BJ (cell line): ENCODE data around the gene ARHGAP9. TPM values are rescaled to one million over a fixed set of nuclear protein-coding genes. Genes with fewer than 3 reads are reported as not detected.

Experiments
- CTCF ChIA-PET: fragments of 350-600 bp; formaldehyde crosslinking; extraction: SDS; loops from one replicate; lab custom pipeline; 2021; ENCODE audit warnings: antibody characterized with exemption, inconsistent platforms; lab: Yijun Ruan, JAX
- POLR2A ChIA-PET: fragments of 300-600 bp; sonication (Branson Sonifier 250); formaldehyde crosslinking; extraction: SDS; loops from one replicate; lab custom pipeline; 2021; ENCODE audit warnings: antibody characterized with exemption; lab: Charles Lee
- DNase-seq: peaks from one replicate; pipeline ENCODE4 v3.0.0-alpha.2; 2011; ENCODE audit warnings: low read depth
- H3K27me3 ChIP-seq: 2 replicates; pipeline ENCODE4 v1.6.0; 2011; ENCODE audit warnings: low read length; ENCODE audit not compliant: control insufficient read depth, insufficient read depth
- H3K36me3 ChIP-seq: 2 replicates; pipeline ENCODE4 v1.5.1; 2011; ENCODE audit warnings: low read length; ENCODE audit not compliant: control insufficient read depth, insufficient read depth
- H3K4me3 ChIP-seq: 2 replicates; pipeline ENCODE4 v1.5.1; 2011; ENCODE audit warnings: low read depth, mild to moderate bottlenecking, control low read depth, low read length
- polyA plus RNA-seq: library from polyadenylated mRNA; depleted of rRNA; stranded (reverse); fragments of >200 nt; gene quantifications from 2 replicates; pipeline ENCODE4 v1.2.3, GENCODE V29; 2011
- TF ChIP-seq, protein P1 (sequence below): IDR thresholded peaks from 2 replicates; pipeline ENCODE4 v1.5.1; 2011; ENCODE audit warnings: low read depth, mild to moderate bottlenecking, control low read depth, inconsistent platforms, low read length, moderate library complexity; ENCODE audit not compliant: insufficient read depth

Gene ARHGAP9
- polyA plus RNA-seq, 1 experiment, result 1.0 TPM

DNA sequence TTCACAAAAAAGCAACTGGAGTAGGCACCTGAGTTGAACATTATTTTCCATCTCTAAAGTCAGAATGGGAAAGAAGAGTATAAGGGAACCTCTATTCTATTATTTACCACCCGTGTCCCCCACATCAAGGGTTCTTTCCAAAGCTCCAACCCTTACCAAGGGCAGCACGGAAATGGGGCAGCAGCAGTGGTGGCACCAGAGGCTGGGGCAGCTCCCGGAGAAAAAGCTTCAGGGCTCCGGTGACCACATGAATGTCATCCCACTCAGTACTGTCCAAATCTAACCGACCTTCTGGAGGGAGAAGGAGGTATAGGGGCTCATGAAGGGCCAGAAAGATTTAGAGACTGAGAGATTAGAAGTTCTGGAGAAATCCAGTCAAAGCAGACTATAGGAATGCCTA lies 5.8 kb downstream of the ARHGAP9 start:
- TF ChIP-seq, protein P1, sequence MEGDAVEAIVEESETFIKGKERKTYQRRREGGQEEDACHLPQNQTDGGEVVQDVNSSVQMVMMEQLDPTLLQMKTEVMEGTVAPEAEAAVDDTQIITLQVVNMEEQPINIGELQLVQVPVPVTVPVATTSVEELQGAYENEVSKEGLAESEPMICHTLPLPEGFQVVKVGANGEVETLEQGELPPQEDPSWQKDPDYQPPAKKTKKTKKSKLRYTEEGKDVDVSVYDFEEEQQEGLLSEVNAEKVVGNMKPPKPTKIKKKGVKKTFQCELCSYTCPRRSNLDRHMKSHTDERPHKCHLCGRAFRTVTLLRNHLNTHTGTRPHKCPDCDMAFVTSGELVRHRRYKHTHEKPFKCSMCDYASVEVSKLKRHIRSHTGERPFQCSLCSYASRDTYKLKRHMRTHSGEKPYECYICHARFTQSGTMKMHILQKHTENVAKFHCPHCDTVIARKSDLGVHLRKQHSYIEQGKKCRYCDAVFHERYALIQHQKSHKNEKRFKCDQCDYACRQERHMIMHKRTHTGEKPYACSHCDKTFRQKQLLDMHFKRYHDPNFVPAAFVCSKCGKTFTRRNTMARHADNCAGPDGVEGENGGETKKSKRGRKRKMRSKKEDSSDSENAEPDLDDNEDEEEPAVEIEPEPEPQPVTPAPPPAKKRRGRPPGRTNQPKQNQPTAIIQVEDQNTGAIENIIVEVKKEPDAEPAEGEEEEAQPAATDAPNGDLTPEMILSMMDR, result no peak
- H3K4me3 ChIP-seq, result no peak overlapping the region
- DNase-seq, result no peak
- POLR2A ChIA-PET, result no interaction called here
- no peaks in the 10 kb centered on the region for H3K36me3 ChIP-seq
- CTCF ChIA-PET, result interaction anchor here (0.7 to 3.1 kb wide), 6 partner anchors 9 to 234 kb away, joined by 3 to 38 read pairs (median 4); partner anchors contain the start of gene GLI1
- peaks cover 41% of the 10 kb centered on the region for H3K27me3 ChIP-seq

DNA sequence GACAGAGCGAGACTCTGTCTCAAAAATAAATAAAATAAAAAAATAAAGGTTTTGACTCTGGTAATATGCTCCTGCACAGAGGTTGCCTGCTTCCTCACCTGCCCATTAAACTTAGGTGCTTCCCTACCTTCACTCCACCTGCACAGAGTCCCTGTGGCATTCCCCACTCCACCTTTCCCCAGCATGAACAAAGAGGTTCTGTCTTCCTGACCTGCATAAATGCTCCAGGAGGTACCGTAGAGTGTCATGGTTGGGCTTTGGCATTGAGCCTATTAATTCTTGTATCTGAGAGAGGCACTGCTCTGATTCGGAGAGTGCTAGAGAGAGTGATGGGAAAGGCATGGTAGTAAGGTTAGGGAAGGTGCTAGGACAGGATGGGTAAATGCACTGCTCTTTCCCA lies 6.3 kb downstream of the ARHGAP9 start:
- DNase-seq, result no peak
- H3K4me3 ChIP-seq, result no peak overlapping the region
- H3K36me3 ChIP-seq, result no peaks in the 10 kb centered on the region
- ChIA-PET CTCF (interaction anchor here (2.8 to 3.1 kb wide), 2 partner anchors 11 to 14 kb away, joined by 14 to 38 read pairs; partner anchors contain the start of gene GLI1), POLR2A (no interaction called here)
- TF ChIP-seq, protein P1, result no peak
- peaks cover 41% of the 10 kb centered on the region for H3K27me3 ChIP-seq

DNA sequence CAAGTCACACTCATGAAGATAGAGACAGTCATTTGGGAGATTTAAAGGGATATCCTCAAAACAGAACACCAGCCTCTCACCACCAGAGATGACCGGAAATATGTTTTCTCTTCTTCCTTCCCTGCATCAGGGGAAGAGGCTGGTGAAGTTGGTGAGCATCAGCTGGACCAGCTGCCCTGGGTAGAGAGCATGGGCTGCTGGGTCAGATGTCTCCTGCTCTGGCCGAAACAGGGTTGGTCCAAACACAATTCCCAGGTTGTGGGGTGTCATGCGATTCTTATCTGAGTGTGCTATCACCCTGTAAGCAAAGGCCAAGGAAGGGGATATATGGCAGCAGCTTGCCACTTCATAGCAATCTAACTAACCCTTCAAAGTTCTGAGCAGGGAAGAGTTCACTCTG lies 7.3 kb downstream of the ARHGAP9 start:
- Histone ChIP-seq H3K4me3 (no peak overlapping the region), H3K36me3 (no peaks in the 10 kb centered on the region), H3K27me3 (peaks cover 41% of the 10 kb centered on the region)
- ChIA-PET CTCF (interaction anchor here (3.2 to 3.8 kb wide), 2 partner anchors 10 to 14 kb away, joined by 17 to 20 read pairs; partner anchors contain the start of gene GLI1), POLR2A (no interaction called here)
- TF ChIP-seq, protein P1, result no peak
- DNase-seq, result no peak

DNA sequence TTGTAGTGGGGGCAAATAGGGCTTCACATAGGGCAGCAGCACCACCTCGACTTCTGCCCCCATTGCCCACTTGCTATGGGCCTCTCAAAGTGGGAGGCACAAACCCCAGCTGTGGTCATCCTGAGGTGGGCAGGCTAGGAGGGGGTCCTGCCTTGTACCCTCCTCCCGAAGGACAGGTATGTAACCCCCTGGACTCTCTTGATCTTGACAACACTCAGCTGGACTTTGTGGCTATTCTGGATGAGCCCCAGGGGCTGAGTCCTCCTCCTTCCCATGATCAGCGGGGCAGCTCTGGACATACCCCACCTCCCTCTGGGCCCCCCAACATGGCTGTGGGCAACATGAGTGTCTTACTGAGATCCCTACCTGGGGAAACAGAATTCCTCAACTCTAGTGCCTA lies 8.0 kb downstream of the ARHGAP9 start:
- POLR2A ChIA-PET, result no interaction called here
- DNase-seq, result no peak

DNA sequence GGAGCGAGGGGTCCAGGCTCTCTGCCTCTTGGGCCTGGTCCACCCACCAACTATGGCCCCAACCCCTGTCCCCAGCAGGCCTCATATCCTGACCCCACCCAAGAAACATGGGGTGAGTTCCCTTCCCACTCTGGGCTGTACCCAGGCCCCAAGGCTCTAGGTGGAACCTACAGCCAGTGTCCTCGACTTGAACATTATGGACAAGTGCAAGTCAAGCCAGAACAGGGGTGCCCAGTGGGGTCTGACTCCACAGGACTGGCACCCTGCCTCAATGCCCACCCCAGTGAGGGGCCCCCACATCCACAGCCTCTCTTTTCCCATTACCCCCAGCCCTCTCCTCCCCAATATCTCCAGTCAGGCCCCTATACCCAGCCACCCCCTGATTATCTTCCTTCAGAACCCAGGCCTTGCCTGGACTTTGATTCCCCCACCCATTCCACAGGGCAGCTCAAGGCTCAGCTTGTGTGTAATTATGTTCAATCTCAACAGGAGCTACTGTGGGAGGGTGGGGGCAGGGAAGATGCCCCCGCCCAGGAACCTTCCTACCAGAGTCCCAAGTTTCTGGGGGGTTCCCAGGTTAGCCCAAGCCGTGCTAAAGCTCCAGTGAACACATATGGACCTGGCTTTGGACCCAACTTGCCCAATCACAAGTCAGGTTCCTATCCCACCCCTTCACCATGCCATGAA lies 8.6 kb downstream of the ARHGAP9 start:
- POLR2A ChIA-PET, result no interaction called here
- H3K4me3 ChIP-seq, result no peak overlapping the region
- H3K27me3 ChIP-seq, result peaks cover 34% of the 10 kb centered on the region
- H3K36me3 ChIP-seq, result no peaks in the 10 kb centered on the region; the same call in 1 of the 2 replicates
- DNase-seq, result no peak
- CTCF ChIA-PET, result interaction anchor here (3.2 to 3.8 kb wide), 2 partner anchors 9 to 13 kb away, joined by 17 to 20 read pairs; partner anchors contain the start of gene GLI1
- TF ChIP-seq, protein P1, result no peak

More for the DNA sequence above, 8.0 kb downstream of the ARHGAP9 start:
- H3K27me3 ChIP-seq, result peaks cover 38% of the 10 kb centered on the region
- no peak overlapping the region for H3K4me3 ChIP-seq
- H3K36me3 ChIP-seq, result no peaks in the 10 kb centered on the region
- TF ChIP-seq, protein P1, result no peak
- CTCF ChIA-PET, result interaction anchor here (3.2 to 3.8 kb wide), 2 partner anchors 9 to 13 kb away, joined by 17 to 20 read pairs; partner anchors contain the start of gene GLI1
